Fibroblast of mammary gland (primary cell): ENCODE measurements around the gene LRMDA.

Source experiments
- DNase-seq: peaks from one replicate; pipeline ENCODE4 v3.0.0-alpha.2; 2010; ENCODE audit warnings: low read depth
- H3K4me3 ChIP-seq: 2 replicates; pipeline ENCODE4 v1.5.1; 2011; ENCODE audit warnings: low read depth, mild to moderate bottlenecking, low read length, moderate library complexity; ENCODE audit not compliant: control insufficient read depth
- CTCF ChIP-seq: conservative IDR thresholded peaks from 2 replicates; pipeline ENCODE4 v1.5.1; 2011; ENCODE audit warnings: low read depth, low read length, inconsistent platforms; ENCODE audit not compliant: control insufficient read depth, insufficient read depth

Gene LRMDA

GRCh38 chr10:75632805-75633462 is 201.5 kb downstream of the LRMDA start:
- TF ChIP-seq CTCF: no peak
- DNase-seq: no peak
- H3K4me3 ChIP-seq: no peak overlapping the region

GRCh38 chr10:75633568-75633967 is 202.1 kb downstream of the LRMDA start:
- H3K4me3 ChIP-seq: no peak overlapping the region
- TF ChIP-seq CTCF: no peak
- no peak for DNase-seq

- TF ChIP-seq CTCF: no peak
- no peak overlapping the region for H3K4me3 ChIP-seq
- DNase-seq: no peak
These were observed 203.5 kb downstream of the LRMDA start for GRCh38 chr10:75634947-75635346.

- H3K4me3 ChIP-seq: no peak overlapping the region
- no peak for DNase-seq
- no peak for TF ChIP-seq CTCF
These were observed 207.3 kb downstream of the LRMDA start for GRCh38 chr10:75638752-75639151.

DNA sequence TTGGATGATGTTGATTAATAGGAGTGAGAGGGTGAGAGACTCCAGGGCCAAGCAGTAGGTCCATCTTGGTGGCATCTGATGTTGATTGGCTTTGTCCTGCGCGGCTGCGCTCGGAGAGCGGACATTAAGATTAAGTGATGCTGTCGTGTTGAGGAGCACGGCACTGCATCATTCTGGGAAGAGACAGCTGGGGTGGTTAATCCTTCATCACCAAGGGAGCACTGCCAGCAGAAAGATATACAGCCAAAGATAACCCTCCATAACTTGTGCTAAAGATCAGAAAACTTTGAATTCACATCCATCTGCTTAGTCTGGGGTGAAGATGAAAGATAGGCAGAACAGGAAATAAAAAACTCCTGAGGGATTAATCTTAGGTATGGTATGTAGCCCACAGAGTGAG is 208.3 kb downstream of the LRMDA start:
- H3K4me3 ChIP-seq: no peak overlapping the region
- TF ChIP-seq CTCF: no peak
- DNase-seq: no peak

- no peak overlapping the region for H3K4me3 ChIP-seq
- no peak for DNase-seq
- TF ChIP-seq CTCF: no peak
These were observed 209.0 kb downstream of the LRMDA start for GRCh38 chr10:75640381-75640780.

DNA sequence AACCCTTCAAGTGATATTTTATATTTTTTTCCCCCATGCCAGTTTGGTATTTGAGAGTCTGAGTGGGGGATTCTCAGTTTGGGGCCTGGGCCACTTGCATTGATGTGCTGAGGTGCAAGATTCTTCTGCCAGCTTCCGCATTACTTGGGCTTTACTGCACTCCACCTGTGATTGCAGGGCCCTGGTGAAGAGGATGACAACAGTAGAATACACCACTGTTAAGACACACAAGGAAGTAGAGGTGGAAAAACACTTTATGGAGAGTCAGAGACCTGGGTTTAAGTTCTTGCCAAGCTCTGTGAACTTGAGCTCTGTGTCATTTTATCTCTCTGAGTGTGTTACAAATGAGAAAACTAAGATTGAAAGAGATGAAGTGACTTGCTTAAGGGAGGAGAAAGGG is 209.4 kb downstream of the LRMDA start:
- no peak for DNase-seq
- H3K4me3 ChIP-seq: no peak overlapping the region
- TF ChIP-seq CTCF: no peak
